K562 (cell line): Measurements from ENCODE around the gene ARHGAP29. TPM values are rescaled to one million over a fixed set of nuclear protein-coding genes. Genes with fewer than 3 reads are reported as not detected.

Experiments used
- ATAC-seq: fragments of 200-7000 bp; cut with Tn5 transposase; 3 replicates; pipeline ENCODE4 v1.9.1; 2020; ENCODE audit warnings: moderate library complexity
- BruUV-seq: library from RNA; stranded (reverse); fragments of 400-500 nt; replicated peaks from 2 replicates; lab custom pipeline; 2021; lab: Mats Ljungman, UMichigan
- CTCF ChIA-PET: fragments of 300-600 bp; formaldehyde crosslinking; extraction: SDS; loops from one replicate; lab custom pipeline; 2021; ENCODE audit warnings: low intra/inter-chr PET ratio; lab: Yijun Ruan, JAX
- POLR2A ChIA-PET: fragments of 300-600, 350-650 bp; sonication (Branson Sonifier 250); formaldehyde crosslinking; extraction: SDS; loops from one replicate; lab custom pipeline; 2021; ENCODE audit warnings: antibody characterized with exemption, inconsistent platforms; lab: Yijun Ruan, JAX
- DNase-seq, 4 experiments: peaks; one replicate each; pipeline versions ENCODE4 v3.0.0 to v3.0.0-alpha.2; 2011 to 2018; ENCODE audit warnings: low spot score in 3 of 4, mixed read lengths in 3 of 4; ENCODE audit errors: extremely low read depth in 1 of 4
- FAIRE-seq: peaks from 2 replicates; lab custom pipeline; 2011; peaks lifted over from hg19 to GRCh38; lab: Jason Lieb, UNC
- H2AFZ ChIP-seq: 2 replicates; pipeline ENCODE4 v1.6.0; 2011; ENCODE audit warnings: low read depth, low read length, control low read depth, inconsistent platforms
- H3K27ac ChIP-seq: fragments of 200-600 bp; 3 replicates; pipeline ENCODE4 v1.8.0; 2011; ENCODE audit warnings: low read depth, mild to moderate bottlenecking, control low read depth, inconsistent platforms, low read length, moderate library complexity, mixed read lengths; ENCODE audit errors: extremely low read depth
- H3K27me3 ChIP-seq, 2 experiments: fragments of 300-600 bp in 1 of 2; 2 replicates in 1 of 2; 3 replicates in 1 of 2; pipeline versions ENCODE4 v1.6.0 to v1.8.0; 2011; ENCODE audit warnings: inconsistent platforms in 2 of 2, low read length in 2 of 2, mild to moderate bottlenecking in 1 of 2, mixed read lengths in 1 of 2, moderate library complexity in 1 of 2; ENCODE audit not compliant: control insufficient read depth in 2 of 2, insufficient read depth in 2 of 2
- H3K36me3 ChIP-seq: fragments of 300-600 bp; 3 replicates; pipeline ENCODE4 v1.8.0; 2011; ENCODE audit warnings: mild to moderate bottlenecking, low read length, inconsistent platforms; ENCODE audit not compliant: control insufficient read depth, insufficient read depth
- H3K4me1 ChIP-seq, 2 experiments: fragments of 200-600 bp in 1 of 2; replicated peaks in 1 of 2; 2 replicates in 1 of 2; 3 replicates in 1 of 2; pipeline versions ENCODE4 v1.5.1 to v1.8.0; 2011; ENCODE audit warnings: inconsistent platforms in 2 of 2, low read length in 2 of 2, mild to moderate bottlenecking in 1 of 2, mixed read lengths in 1 of 2, moderate library complexity in 1 of 2; ENCODE audit not compliant: control insufficient read depth in 2 of 2, insufficient read depth in 2 of 2
- H3K4me2 ChIP-seq: 2 replicates; pipeline ENCODE4 v1.6.1; 2011; ENCODE audit warnings: low read length, control low read depth, inconsistent platforms, mixed read lengths; ENCODE audit not compliant: insufficient read depth
- H3K4me3 ChIP-seq: fragments of 200-600 bp; sonication (generic), shearing (Covaris generic); 2 replicates; pipeline ENCODE4 v1.5.1; 2016; ENCODE audit warnings: control low read depth, inconsistent platforms
- H3K79me2 ChIP-seq: fragments of 200-600 bp; 3 replicates; pipeline ENCODE4 v1.8.0; 2011; ENCODE audit warnings: low read length, inconsistent platforms; ENCODE audit not compliant: control insufficient read depth, insufficient read depth
- H3K9ac ChIP-seq, 2 experiments: 2 replicates each; pipeline versions ENCODE4 v1.6.0 to v1.6.1; 2011; ENCODE audit warnings: low read depth in 2 of 2, low read length in 2 of 2, control low read depth in 1 of 2, inconsistent platforms in 1 of 2, mild to moderate bottlenecking in 1 of 2, mixed read lengths in 1 of 2; ENCODE audit not compliant: insufficient read depth in 1 of 2
- H3K9me1 ChIP-seq: one replicate; pipeline ENCODE4 v1.6.0; 2011; ENCODE audit warnings: inconsistent platforms, mild to moderate bottlenecking, low read length, moderate library complexity; ENCODE audit not compliant: control insufficient read depth, insufficient read depth
- H3K9me3 ChIP-seq: replicated peaks from 2 replicates; pipeline ENCODE4 v1.5.1; 2011; ENCODE audit warnings: low read depth, low read length, inconsistent platforms; ENCODE audit not compliant: control insufficient read depth, insufficient read depth
- H4K20me1 ChIP-seq: replicated peaks from 2 replicates; pipeline ENCODE4 v1.6.1; 2011; ENCODE audit warnings: low read length, inconsistent platforms, mixed read lengths; ENCODE audit not compliant: control insufficient read depth, insufficient read depth
- BCL6 ChIP-seq: fragments of 250-450 bp; sonication (Bioruptor Pico); IDR thresholded peaks from 2 replicates; pipeline ENCODE4 v1.4.0; 2020
- HOXB6 ChIP-seq: fragments of 250-450 bp; sonication (Bioruptor Pico); IDR thresholded peaks from 2 replicates; pipeline ENCODE4 v1.5.1; 2022; ENCODE audit warnings: mild to moderate bottlenecking, borderline replicate concordance
- MCM7 ChIP-seq, 2 experiments: fragments of 450-650 bp; IDR thresholded peaks; 2 replicates each; pipeline ENCODE4 v1.6.1; 2016 to 2018
- MLX ChIP-seq, 2 experiments: fragments of 450-650 bp in 1 of 2; sonication (generic) in 1 of 2; formaldehyde crosslinking; conservative IDR thresholded peaks; 2 replicates each; pipeline versions ENCODE4 v1.4.0 to v1.8.1; 2020 to 2022; ENCODE audit warnings: mild to moderate bottlenecking in 1 of 2, missing genetic modification reagents in 1 of 2
- MTA2 ChIP-seq: fragments of 450-650 bp; IDR thresholded peaks from 2 replicates; pipeline ENCODE4 v1.6.1; 2016; ENCODE audit warnings: low read depth
- XRCC5 ChIP-seq: fragments of 200-400 bp; formaldehyde crosslinking; IDR thresholded peaks from 2 replicates; pipeline ENCODE4 v1.6.1; 2017; ENCODE audit warnings: low read depth, mild to moderate bottlenecking, low read length
- WGBS: fragments of 100-300 bp; shearing (Covaris generic); methylation state at CpG from one replicate; pipeline ENCODE4 v1.1.6; 2016; ENCODE audit warnings: low coverage, mixed read lengths; ENCODE audit not compliant: insufficient coverage; ENCODE audit errors: missing lambda C conversion rate; 5-methylcytosine and 5-hydroxymethylcytosine counted together
- in situ Hi-C: fragments of 300-500 bp; cut with MboI; formaldehyde crosslinking; loops from 4 replicates; pipeline ENCODE4 v1.15.0; 2018; ENCODE audit warnings: inconsistent platforms, mixed read lengths
- intact Hi-C: fragments of 100-400 bp; cut with micrococcal nuclease; formaldehyde crosslinking; loops from 2 replicates; pipeline ENCODE4 v1.14.2; 2022
- polyA plus RNA-seq, 8 experiments: library from polyadenylated mRNA; depleted of rRNA in 4 of 8; stranded (reverse) in 5 of 8; unstranded in 3 of 8; fragments of >200 nt; fragmentation: Nextera tagmentation in 2 of 8; fragmentation: Illumina TruSeq in 1 of 8; extraction: Ambion mirVana in 2 of 8; extraction: Trizol in 1 of 8; gene quantifications; 2 replicates each; pipeline versions ENCODE4 v1.2.1 to v1.2.3, GENCODE V29; 2011 to 2014; ENCODE audit warnings: inconsistent platforms in 1 of 8, missing spikeins in 1 of 8
- total RNA-seq, 7 experiments: library from RNA; depleted of rRNA in 6 of 7; stranded (reverse); fragments of >200 nt in 6 of 7; fragmentation: Illumina TruSeq in 2 of 7; extraction: Trizol in 2 of 7; gene quantifications; 2 replicates each; pipeline versions ENCODE4 v1.2.1 to v1.2.3, GENCODE V29; 2011 to 2021; ENCODE audit warnings: low replicate concordance in 1 of 7
- TF ChIP-seq, protein P1 (sequence below): fragments of 250-450 bp; sonication (Bioruptor Pico); IDR thresholded peaks from 2 replicates; pipeline ENCODE4 v1.4.0; 2020

Gene ARHGAP29
- total and polyA plus RNA-seq, 9 of the 15 experiments (the other 6 are each of a cell fraction or from before 2014, with no cell fraction given): under 0.01 to 0.13 (median 0.02) TPM; not detected in 5

- Histone ChIP-seq H2AFZ (no peak overlapping the region), H3K27me3 (no peaks in the 10 kb centered on the region), H3K36me3 (no peaks in the 10 kb centered on the region), H3K4me3 (no peak overlapping the region), H3K4me2 (no peak overlapping the region), H3K9me1 (no peaks in the 10 kb centered on the region), H3K4me1 (no peaks in the 10 kb centered on the region), H3K27ac (no peak overlapping the region), H4K20me1 (no peaks in the 10 kb centered on the region), H3K9me3 (no peaks in the 10 kb centered on the region), H3K9ac (no peak overlapping the region), H3K79me2 (no peaks in the 10 kb centered on the region)
- ATAC-seq: no peak
- no peak for TF ChIP-seq MTA2
- TF ChIP-seq MLX (CRISPR knock-in tag; conservative IDR thresholded peaks at IDR 0.05): no peak
- TF ChIP-seq BCL6 (CRISPR knock-in tag): no peak
- TF ChIP-seq, protein P1, sequence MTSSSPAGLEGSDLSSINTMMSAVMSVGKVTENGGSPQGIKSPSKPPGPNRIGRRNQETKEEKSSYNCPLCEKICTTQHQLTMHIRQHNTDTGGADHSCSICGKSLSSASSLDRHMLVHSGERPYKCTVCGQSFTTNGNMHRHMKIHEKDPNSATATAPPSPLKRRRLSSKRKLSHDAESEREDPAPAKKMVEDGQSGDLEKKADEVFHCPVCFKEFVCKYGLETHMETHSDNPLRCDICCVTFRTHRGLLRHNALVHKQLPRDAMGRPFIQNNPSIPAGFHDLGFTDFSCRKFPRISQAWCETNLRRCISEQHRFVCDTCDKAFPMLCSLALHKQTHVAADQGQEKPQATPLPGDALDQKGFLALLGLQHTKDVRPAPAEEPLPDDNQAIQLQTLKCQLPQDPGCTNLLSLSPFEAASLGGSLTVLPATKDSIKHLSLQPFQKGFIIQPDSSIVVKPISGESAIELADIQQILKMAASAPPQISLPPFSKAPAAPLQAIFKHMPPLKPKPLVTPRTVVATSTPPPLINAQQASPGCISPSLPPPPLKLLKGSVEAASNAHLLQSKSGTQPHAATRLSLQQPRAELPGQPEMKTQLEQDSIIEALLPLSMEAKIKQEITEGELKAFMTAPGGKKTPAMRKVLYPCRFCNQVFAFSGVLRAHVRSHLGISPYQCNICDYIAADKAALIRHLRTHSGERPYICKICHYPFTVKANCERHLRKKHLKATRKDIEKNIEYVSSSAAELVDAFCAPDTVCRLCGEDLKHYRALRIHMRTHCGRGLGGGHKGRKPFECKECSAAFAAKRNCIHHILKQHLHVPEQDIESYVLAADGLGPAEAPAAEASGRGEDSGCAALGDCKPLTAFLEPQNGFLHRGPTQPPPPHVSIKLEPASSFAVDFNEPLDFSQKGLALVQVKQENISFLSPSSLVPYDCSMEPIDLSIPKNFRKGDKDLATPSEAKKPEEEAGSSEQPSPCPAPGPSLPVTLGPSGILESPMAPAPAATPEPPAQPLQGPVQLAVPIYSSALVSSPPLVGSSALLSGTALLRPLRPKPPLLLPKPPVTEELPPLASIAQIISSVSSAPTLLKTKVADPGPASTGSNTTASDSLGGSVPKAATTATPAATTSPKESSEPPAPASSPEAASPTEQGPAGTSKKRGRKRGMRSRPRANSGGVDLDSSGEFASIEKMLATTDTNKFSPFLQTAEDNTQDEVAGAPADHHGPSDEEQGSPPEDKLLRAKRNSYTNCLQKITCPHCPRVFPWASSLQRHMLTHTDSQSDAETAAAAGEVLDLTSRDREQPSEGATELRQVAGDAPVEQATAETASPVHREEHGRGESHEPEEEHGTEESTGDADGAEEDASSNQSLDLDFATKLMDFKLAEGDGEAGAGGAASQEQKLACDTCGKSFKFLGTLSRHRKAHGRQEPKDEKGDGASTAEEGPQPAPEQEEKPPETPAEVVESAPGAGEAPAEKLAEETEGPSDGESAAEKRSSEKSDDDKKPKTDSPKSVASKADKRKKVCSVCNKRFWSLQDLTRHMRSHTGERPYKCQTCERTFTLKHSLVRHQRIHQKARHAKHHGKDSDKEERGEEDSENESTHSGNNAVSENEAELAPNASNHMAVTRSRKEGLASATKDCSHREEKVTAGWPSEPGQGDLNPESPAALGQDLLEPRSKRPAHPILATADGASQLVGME (CRISPR knock-in tag): no peak
- TF ChIP-seq MCM7 (IDR thresholded peaks at IDR 0.05): no peak
- no peak for TF ChIP-seq XRCC5
- TF ChIP-seq HOXB6: no peak
- CTCF ChIA-PET: no interaction called here
- FAIRE-seq: no peak
- no peak for DNase-seq
- intact Hi-C loops: no loop called here
- in situ Hi-C loops: no loop called here
- no TSS peak for BruUV-seq
- POLR2A ChIA-PET: no interaction called here
- 0% methylated on average over 3 of the region's 3 CpGs for WGBS
Observed at GRCh38 chr1:94183197-94183815, 54.1 kb downstream of the ARHGAP29 start.
